Activated CD8-positive, alpha-beta memory T cell treated with anti-CD3 and anti-CD28 coated beads for 1 hour (primary cell): ENCODE measurements around the gene CELF1.
A peak's percentile ranks its signal among the peaks of the same experiment; 100 is the strongest.

Experiments
- DNase-seq, 2 donors: peaks; one replicate each; pipeline ENCODE4 v3.0.0-alpha.2; 2020; ENCODE audit warnings: low read depth in 1 of 2; ENCODE audit errors: extremely low read depth in 1 of 2

The CELF1 gene

DNA sequence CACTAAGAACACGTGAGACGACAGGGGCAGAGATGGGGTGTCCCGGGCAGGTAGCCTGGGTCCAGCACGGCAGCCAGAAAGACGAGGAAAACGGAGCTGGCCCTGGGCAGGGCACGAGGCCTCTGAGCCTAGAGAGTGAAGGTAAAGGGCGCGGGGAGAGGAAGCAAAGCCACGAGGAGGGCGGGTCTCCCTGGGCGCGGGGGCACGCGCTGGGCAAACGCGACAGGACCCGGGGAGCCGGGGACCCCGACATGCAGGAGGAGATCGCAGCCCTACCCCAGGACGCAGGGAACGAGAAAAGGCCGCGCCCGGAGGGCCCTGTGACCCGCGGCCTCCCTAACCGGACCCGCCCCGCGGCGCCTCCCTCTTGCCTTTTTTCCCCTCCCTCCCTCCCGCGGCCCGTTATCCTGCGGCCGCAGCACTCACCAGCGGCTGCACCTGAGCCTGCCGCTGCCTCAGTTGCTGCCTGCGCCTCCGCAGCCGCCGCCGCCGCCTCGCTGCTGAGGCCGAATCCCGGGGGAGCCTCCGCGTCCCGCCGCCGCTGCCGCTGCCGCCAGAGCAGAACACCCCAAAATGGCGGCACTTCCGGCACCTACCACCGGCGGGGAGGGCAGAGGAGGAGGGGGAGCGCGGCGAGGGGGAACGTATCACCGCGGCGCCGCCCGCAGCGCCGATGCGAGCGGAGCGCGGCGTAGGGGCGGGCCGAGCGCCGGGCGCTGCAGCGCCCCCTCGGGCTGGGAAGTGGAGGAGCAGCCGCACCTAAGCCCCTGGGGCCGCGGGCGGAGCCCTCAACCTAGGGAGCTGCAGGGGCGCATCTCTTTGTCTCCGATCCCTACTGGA is at the start of gene CELF1:
TSS of gene CELF1 (minus strand) at position 567 of the 840 bp plus-strand sequence. CDS start 53,609 bp downstream, outside the sequence.
- peak; percentile 64 to 90 for DNase-seq

- no peak for DNase-seq
These were observed 47.0 kb upstream of the CELF1 start for GRCh38 chr11:47599902-47600301.

DNA sequence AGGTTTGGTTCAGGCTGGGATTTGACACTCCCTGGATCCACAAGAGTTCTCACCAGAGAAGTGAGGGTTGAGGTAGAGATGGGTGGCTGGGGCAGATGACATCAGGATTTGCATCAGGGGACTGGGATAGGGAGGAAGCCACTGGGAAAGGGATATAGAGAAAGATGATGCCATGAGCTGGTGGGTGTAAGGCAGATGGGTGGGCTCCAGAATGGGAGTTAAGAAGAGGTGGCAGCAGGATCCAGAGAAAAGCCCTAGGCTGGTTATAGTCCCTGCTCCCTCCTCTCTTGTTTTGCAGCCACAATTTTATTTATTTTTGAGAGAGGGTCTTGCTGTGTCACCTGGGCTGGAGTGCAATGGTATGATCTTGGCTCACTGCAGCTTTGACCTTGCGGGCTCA is 43.0 kb upstream of the CELF1 start:
- no peak for DNase-seq

GRCh38 chr11:47595029-47595428 is 42.1 kb upstream of the CELF1 start:
- DNase-seq: no peak

DNA sequence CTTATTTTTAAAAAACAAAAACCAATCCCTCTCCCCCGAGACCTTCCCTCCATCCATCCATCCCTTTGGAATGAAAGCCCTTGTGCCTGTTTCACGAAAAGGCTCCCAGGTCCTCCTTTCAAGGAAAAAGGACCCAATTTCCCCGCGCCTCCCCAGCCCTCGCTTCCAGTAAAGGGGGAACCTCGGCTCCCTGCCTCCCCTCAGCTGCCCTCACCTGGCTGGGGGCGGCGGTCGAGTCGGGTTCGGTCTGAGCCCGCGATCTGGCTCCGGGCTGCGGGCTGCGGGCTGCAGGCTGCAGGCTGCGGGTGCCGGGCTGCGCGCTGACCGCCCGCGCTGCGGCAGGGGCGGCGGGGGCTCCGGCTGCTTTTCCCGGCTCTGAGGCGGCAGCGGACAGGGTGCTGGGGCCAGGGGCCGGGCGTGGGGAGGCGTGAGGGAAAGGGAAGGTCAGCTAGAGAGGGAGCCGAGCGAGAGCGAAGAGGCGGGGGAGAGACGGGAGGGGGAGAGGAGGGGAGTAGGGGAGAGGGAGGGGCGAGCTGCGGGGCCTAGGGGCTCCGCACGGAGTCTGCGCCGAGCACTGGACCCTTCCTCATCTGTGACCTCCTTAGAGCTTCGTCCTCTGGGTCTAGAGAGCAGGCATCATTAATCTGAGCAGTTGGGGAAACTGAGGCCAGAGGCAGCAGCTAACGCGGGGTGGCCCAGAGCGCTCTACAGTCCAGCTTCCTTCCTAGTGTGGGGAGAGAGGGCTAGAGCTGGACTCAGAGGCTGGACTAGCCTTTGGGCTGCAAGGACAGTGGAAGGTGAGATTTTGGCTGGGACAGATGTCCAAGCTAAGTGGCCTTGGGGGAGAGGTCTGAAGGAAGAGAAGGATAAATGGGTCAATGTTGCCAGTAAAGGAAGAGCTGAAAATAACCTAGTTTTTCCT is 41.3 kb upstream of the CELF1 start, which contains the start of gene C1QTNF4:
TSS of gene C1QTNF4 (minus strand) at position 478 of the 922 bp plus-strand sequence. CDS start 3,601 bp downstream, outside the sequence.
- no peak for DNase-seq

DNA sequence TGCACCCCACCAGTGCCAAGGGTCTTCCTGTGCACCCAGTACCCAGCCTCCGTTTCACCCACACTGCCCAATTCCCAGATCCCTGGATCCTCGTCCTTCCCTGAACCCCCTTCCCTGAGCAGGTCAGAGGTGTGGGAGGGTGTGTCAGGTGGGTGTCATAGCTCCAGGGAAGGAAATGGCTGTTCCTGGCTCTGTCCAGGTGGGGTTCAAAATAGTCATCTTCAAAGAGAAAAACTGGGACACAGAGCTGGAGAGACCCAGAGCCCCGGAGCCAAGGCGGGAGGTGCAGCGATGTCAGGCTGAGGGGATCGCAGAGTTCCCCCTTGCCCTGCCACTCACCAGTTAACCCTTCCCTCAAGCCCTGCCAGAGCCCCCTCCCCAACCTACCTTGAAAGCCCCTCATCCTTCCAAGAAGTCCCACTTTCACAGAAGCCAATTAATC is 40.6 kb upstream of the CELF1 start:
- no peak for DNase-seq

DNA sequence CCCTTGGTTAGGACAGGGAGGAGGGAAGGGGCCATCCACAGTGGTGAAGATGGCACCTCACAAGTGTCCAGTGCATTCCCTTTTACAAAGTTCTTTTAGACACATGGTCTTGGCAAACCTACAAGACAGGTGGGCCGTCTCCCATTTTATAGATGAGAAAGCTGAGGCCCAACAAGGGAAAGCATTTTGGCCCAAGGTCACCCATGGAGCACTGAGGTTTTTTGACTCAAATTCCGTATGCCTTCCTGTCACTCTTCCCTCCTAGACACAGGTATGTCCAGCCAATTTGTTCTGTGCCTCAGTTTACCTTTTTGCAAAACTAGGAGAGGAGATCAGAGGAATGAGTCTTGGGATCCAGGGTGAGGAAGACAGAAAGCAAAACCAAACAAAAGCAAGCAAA is 40.0 kb upstream of the CELF1 start:
- no peak for DNase-seq

DNA sequence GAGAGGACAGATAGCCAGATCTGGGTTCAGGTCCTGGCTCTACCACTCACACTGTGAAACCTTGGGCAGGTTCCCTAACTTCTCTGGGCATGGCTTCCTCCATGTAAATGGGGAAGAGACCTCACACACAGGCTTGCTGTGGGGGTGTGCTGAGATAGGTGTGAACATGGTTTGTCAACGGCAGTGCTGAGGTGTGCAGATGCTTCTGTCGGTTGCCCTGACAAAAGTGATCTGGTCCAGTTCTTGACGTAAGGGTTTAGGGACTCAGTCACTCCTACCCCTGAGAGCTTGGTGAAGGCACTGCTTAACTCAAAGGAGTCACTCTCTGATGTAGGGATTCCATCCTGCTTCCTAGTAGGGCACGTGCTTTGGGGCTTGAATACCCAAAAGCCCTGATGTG is 39.3 kb upstream of the CELF1 start:
- no peak for DNase-seq

DNA sequence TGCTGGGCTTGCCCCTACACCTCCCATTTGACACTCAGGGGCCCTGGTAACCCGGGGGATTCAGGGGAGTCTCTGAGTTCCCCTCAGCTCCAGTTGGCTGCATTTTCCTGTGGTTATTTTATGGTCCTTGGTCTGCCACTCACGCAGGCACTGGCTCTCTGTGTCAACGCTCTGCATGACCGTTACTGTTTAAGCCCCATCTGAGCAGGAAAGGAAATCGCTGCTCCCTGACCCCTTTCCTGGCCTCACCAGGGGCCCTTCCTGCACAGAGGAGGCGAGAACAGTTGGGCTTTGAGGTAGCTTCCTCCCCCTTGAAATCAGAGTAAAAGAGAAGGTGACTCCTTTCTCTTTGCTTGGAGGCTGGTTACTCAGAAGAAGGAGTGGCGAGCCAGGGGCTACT is 38.8 kb upstream of the CELF1 start:
- DNase-seq: no peak

- no peak for DNase-seq
These were observed 37.3 kb upstream of the CELF1 start for GRCh38 chr11:47589977-47590861.

DNA sequence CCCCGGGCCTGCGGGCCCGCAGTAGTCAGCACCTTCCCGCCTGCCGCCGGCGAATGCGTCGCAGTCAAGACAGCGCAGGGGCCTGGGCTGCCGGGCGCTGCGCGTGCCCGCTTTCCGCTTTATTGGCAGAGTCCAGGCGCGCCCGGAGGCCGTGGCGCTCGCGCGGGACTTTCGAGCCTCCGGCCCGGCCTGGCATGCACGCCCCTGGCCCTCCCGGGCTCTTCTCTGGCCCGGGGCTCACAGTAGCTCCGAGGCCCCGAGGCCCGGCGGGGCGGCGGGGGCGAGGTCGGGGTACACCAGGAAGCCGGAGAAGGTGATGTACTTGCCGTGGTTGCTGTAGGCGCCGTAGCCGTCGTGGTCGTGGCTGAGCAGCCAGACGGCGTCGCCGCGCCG is 36.6 kb upstream of the CELF1 start:
- no peak for DNase-seq

DNA sequence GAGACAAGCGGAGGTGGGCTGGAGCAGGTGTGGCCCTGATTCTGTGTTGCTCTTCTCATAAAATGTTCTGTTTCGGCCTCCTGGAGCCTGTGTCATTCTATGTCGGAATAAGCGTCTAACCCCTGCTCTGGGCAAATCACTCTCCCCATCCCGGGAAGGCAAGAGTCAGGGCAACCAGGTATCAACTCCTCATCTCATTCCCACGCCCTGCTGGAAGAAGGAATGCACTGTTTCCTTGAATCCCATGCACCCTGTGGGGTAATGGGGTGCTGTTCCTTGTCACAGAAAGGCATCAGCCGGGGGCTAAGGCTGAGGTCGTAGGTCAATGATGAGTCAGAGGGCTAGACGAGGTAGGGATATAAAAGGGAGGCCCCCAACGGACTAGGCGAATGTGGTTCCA is 36.2 kb upstream of the CELF1 start:
- DNase-seq: no peak

GRCh38 chr11:47587723-47588326 is 34.9 kb upstream of the CELF1 start:
- no peak for DNase-seq

- no peak for DNase-seq
These were observed 34.2 kb upstream of the CELF1 start for GRCh38 chr11:47587039-47587716.

DNA sequence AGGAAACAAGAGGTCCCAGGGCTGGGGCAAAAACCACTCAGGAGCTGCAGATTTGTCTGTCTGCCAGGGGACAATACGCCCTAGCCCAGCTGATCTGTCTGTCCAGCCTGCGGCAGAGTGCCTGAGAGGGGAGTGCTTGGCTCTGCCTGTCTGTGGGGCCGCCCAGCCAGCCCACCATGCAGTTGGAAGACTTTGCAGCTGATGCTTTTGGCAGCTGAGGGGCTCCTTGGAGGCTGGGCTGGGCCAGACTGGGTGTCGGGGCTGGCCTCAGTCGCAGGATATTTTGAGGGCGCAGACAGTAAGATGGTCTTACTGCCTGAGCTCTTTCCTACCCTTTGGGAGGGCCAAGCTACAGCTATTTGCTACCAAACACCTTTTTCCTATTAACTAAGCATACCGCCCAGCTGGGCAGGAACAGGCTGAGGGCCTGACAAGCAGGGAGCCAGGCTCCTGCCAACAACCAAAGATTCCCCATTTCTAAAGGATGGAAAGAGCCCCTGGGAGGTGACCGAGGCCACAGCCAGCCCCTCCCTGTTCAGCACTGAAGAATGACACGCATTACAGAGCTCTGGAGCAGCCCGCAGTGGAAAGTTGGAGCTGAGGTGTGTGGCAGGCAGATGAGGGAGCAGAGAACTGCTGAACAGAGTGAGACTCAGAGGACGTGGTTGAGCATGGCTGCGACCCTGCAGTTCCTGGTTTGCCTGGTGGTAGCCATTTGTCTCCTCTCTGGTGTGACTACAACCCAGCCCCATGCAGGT is 33.3 kb upstream of the CELF1 start, which contains the start of gene FAM180B:
TSS of gene FAM180B (plus strand) at position 581 of the 758 bp plus-strand sequence. CDS start at position 672, 91 bp downstream.
- no peak for DNase-seq

GRCh38 chr11:47583844-47584243 is 30.9 kb upstream of the CELF1 start:
- no peak for DNase-seq

- peak; percentile 73 to 75 for DNase-seq
These were observed 25.9 kb upstream of the CELF1 start, which contains the start of the genes KBTBD4 and NDUFS3 for GRCh38 chr11:47578524-47579494. Gene KBTBD4 (minus strand): TSS chr11:47578970. CDS start chr11:47578951, 19 bp downstream. Gene NDUFS3 (plus strand): TSS chr11:47579074. CDS start chr11:47579092, 18 bp downstream.
